ENCODE measurements around the gene TRIM31.

Gene TRIM31, protein sequence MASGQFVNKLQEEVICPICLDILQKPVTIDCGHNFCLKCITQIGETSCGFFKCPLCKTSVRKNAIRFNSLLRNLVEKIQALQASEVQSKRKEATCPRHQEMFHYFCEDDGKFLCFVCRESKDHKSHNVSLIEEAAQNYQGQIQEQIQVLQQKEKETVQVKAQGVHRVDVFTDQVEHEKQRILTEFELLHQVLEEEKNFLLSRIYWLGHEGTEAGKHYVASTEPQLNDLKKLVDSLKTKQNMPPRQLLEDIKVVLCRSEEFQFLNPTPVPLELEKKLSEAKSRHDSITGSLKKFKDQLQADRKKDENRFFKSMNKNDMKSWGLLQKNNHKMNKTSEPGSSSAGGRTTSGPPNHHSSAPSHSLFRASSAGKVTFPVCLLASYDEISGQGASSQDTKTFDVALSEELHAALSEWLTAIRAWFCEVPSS

GRCh38 chr6:30113003-30113759 lies at the start of gene TRIM31:
Gene TRIM31 (minus strand): TSS chr6:30113090. CDS start chr6:30112805, 285 bp downstream.
- no peak for DNase-seq

- no peak for DNase-seq
Measured at GRCh38 chr6:30162265-30163089, 49.6 kb upstream of the TRIM31 start.

- DNase-seq, result no peak
Measured at GRCh38 chr6:30160785-30161531, 48.1 kb upstream of the TRIM31 start, which contains the start of gene TRIM10. Gene TRIM10 (minus strand): TSS chr6:30161211. CDS start chr6:30160858, 353 bp downstream.

DNA sequence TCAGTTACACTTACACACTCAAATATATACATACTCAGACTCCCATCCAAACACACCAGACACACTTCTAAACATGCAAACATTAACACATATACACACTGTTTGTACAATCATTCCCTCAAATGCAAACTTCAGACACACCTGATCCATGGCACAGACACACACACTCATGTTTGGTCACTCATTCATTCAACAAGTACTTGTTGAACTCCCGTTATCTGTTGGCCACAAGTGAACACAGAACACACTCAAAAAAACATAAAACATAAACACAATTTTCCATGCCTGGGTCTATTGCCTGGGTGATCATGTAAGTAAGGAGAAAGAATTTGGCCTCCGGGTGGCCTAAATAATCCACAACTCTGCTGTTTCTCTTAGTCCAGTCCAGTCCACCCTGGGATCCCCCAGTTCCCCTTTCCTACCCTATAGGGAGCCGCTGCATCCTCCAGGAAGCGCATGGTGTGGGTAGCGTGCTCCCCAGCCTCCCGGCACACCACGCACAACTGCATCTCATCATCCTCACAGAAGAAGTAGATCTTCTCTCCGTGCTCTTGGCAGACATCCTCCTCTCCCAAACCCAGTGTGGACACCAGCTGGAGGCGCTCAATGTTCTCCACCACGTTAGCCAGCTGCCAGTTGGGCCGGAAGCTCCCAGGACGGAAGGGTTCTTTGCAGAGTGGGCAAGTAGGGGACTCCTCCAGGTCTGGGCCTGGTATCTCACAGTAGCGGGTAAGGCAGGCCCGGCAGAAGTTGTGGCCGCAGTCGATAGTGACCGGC lies 47.3 kb upstream of the TRIM31 start:
- DNase-seq, result no peak

GRCh38 chr6:30158475-30159040 lies 45.7 kb upstream of the TRIM31 start:
- no peak for DNase-seq

DNA sequence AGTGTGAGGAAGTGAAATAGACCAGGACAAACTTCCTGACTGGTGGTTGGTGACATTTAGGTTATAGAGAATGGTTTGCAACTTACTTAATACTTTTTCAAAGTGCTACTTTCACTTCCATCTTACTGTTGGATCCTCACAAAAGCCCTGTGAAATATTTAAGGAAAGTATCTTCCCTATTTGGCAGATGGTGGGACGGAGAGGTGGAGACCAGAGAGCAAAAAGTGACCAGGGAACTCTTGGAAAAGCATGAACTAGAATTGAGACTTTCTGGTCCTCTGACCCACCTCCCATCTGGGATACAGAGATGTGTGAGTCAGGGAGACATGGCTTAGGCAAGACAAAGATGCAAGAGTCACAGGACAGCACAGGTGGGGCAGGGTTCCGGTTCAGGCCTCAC lies 45.1 kb upstream of the TRIM31 start:
- DNase-seq, result no peak

- DNase-seq, result no peak
Measured at GRCh38 chr6:30157581-30157980, 44.7 kb upstream of the TRIM31 start.

- DNase-seq, result no peak
Measured at GRCh38 chr6:30156774-30157173, 43.9 kb upstream of the TRIM31 start.

GRCh38 chr6:30156262-30156599 lies 43.3 kb upstream of the TRIM31 start:
- no peak for DNase-seq

- no peak for DNase-seq
Measured at GRCh38 chr6:30155520-30156261, 42.8 kb upstream of the TRIM31 start.

DNA sequence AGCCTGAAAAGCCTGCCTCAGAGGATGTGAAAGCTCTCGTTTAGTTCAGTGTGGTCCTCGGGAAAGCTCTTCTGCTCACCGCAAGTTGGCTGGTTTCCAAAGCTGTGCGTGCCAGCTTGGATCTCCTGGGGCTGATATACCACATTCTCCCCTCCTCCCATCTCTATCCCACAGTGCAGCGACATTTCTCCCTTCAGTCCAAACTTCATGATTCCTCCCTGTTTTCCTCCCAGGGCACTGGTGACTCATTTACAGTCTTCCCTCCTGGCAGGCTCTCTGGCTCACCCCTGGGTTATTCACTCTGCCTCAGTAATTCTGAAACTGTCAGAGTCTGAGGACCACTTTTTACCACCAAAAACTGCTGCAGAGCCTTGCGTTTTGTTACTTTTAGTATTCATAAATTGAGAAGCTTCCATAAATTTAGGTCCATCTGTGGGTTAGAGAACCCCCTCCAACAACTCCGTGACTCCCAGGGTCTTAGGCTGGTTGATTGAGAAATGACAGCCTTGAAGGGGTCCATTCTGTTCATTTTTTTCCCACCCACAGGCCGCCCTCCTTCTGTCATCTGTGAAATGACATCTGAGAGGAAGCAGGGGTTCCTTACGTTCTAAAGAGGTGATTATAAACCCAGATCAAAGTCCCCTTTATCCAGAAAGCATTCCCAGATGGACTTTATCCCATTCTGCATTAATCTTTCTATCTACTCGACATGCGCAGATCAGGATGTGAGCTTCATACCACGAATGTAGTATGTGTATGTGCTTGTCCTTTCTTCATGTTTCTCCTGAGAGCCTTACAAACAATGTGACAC lies 42.0 kb upstream of the TRIM31 start:
- no peak for DNase-seq

DNA sequence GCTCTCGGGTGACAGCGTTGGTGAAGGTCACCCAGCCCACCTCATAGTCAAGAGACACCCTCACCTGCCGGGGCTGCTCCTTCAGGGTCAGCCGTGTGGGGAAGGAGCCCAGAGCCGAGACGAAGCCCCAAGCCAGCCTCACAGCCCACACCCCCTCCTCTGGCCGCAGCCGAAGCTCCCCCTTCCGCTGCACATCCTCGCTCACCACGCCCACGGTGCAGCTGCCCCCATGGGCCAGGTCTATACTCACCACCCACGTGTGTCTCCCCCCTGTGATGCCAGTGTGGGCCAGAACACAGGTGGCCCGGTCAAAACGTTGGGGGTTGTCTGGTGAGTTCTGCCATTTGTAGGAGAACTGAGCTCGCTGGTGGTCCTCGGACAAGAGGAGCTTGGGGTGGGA lies 41.2 kb upstream of the TRIM31 start:
- no peak for DNase-seq

DNA sequence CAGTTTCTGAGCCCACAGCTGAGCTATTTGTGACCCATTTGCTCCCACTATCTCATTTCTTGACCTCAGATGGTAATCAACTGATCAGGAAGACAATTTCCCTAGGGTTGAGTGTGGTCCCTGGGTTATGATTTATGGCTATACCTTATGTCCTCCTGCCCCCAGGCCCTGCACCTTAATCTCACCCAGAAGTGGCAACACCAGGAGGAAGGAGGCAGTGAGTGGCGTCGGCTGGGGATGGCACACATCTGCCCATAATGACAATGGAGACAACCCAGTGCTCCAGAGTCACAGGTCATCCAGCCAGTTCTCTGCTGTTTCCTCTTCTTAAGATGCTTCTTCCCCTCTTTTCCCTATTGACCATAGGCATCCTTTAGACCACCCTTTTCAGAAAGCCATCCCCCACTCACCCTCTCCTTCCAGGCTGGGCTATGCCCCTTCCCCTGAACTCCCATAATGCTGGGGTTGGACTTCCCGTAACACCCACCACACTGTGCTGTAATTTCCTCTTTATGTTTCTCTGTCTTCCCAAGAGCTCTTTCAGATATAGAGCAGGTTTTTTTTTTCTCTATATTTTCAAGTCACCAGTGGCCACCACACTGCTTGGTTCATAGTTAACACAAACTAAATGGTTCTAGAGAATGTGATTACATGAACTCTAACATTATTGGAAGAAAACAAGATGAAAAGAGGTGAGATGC lies 40.2 kb upstream of the TRIM31 start:
- no peak for DNase-seq

DNA sequence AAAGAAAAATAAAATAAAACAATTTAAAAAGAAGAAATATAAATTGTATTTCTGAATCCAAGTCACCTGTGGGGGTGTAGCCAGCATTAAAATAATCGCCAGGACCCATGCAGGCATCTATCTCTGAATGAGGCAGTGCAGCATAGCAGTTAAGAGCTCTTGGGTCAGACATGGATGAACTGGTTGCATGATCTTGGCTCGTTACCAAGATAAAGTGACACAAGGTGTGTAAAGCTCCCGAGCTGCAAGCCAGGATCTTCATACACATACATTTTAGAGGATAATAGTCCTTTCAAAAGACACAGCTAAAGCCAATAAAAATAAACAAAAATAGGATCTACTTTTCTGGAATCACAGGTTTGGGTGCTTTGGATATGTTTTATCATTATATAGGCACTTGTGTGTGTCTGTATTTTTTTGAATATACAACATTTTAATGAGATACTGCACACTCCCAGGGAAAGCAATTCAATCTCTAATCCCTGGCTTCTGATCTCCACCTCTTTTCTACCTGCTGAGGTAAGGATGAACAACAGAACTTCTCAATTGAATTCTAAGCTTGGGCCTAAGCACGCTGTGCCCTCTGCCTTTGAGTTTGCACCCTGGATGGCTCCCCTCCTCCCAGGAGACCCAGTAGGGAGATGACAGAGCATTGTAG lies 39.3 kb upstream of the TRIM31 start:
- DNase-seq, result no peak

DNA sequence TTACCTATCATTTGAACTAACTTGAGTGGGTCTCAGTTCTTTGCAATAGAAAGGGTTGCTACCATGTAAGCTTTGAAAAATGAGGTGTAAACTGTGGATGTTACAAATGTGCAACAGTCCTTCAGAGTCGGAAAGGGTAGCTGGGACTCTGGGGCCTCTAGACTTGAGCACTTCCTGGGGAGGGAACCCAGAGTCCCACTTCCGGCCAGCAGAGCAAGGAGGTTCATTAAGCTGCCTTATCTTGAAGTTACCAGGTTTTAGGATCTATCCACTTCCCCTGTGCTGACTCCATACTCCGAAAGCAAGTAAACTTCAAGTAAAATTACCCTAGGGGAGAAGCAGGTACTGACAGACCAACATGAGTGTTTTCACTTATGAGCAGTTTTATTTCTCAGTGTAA lies 38.7 kb upstream of the TRIM31 start:
- DNase-seq, result no peak

GRCh38 chr6:30150671-30151395 lies 37.9 kb upstream of the TRIM31 start:
- no peak for DNase-seq

DNA sequence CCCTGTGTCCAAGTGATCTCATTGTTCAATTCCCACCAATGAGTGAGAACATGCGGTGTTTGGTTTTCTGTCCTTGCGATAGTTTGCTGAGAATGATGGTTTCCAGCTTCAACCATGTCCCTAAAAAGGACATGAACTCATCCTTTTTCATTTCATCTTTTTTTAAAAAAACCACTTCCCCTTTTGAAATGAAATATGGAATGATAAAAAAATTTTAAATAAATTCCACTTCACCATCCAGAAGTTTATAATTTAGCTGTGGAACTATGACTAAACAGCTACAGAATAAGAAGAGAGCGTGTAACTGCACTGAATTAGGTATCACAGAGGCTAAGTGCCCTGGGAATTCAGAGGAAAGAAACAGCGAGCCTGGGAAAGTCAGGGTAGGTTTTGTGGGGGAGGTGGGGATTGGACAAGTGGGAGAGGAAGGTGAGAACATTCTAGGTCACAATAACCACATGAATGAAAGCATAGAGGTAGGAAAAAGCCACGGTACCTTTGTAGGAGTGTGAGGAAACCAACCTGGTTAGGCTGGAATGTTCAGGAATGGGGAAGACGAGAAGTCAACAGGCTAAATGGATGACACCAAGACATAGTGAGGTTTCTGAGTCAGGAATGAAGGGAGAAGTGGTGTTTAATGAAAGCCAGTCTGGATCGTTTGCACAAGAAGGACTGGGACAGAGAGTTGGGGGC lies 37.1 kb upstream of the TRIM31 start:
- DNase-seq, result no peak

Measured in stimulated activated CD8-positive, alpha-beta memory T cell treated with anti-CD3 and anti-CD28 coated beads, Interleukin-4, amount 100 ng/mL, for 48 hours (primary cell).